HAP-1 (cell line): Measurements from ENCODE around the gene GYG2.

Source experiments
- DNase-seq, 2 experiments: peaks; one replicate each; pipeline ENCODE4 v3.0.0-alpha.2; 2016 to 2020; ENCODE audit warnings: low spot score in 2 of 2
- H3K27me3 ChIP-seq: fragments of 250-450 bp; sonication (Bioruptor Pico); 2 replicates; pipeline ENCODE4 v1.5.1; 2020; ENCODE audit warnings: low read depth, mild to moderate bottlenecking, moderate library complexity
- H3K36me3 ChIP-seq: fragments of 250-450 bp; sonication (Bioruptor Pico); replicated peaks from 2 replicates; pipeline ENCODE4 v1.5.1; 2020; ENCODE audit warnings: mild to moderate bottlenecking
- H3K4me1 ChIP-seq: fragments of 250-450 bp; sonication (Bioruptor Pico); 2 replicates; pipeline ENCODE4 v1.5.1; 2020; ENCODE audit warnings: mild to moderate bottlenecking
- H3K4me3 ChIP-seq: fragments of 250-450 bp; sonication (Bioruptor Pico); 2 replicates; pipeline ENCODE4 v1.5.1; 2020; ENCODE audit warnings: mild to moderate bottlenecking, moderate library complexity
- H3K9me3 ChIP-seq: fragments of 250-450 bp; sonication (Bioruptor Pico); 2 replicates; pipeline ENCODE4 v1.5.1; 2020; ENCODE audit warnings: mild to moderate bottlenecking, moderate library complexity
- in situ Hi-C: fragments of 300-500 bp; cut with MboI; formaldehyde crosslinking; loops from 3 replicates; pipeline ENCODE4 v1.14.3; 2020; ENCODE audit warnings: low sequenced_read_pairs, inconsistent platforms, mixed read lengths

Gene GYG2

DNA sequence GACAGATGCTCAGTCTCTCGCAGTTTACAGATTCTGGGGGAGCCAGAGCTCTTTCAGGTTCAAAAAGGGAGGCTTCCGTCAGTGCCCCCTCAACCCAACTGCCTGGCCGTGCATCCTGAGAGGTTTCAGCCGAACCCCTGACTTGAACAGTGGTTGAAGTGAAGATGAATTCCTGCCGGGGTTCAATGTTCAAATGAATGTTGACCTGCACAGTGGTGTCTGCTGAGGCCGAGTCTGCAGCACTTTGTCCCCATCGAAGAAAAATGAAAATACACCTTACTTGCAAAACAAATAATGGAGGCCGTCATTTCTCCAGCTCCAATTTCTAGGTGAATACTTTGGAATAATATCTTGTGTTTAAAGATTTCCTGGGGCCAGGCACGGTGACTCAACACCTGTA lies 33.7 kb downstream of the GYG2 start:
- no peak for DNase-seq
- H3K9me3 ChIP-seq = no peaks in the 10 kb centered on the region
- H3K4me3 ChIP-seq = no peak overlapping the region
- no peaks in the 10 kb centered on the region for H3K27me3 ChIP-seq
- in situ Hi-C loops = no loop called here
- peaks cover 16% of the 10 kb centered on the region for H3K36me3 ChIP-seq
- H3K4me1 ChIP-seq = no peaks in the 10 kb centered on the region

DNA sequence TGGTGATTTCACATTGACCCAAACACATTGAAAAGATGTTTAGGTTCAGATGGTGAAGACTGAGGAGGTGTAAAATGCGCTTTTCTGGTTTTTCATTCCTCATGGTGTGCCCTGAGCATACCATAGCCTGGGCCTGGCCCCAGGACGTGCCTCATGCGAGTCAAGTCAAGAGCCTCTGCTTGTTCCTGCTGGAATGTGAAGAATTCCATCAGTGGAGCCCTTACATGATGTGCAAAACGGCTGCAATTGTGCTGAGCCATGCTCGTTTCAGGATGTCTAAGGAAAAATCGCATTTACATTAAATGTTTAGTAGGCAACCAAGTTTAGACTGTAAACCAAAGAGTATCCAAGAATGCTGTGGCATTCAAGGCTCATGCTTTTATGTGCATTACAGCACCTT lies 34.9 kb downstream of the GYG2 start:
- Histone ChIP-seq H3K9me3 (no peaks in the 10 kb centered on the region), H3K4me1 (no peaks in the 10 kb centered on the region), H3K36me3 (peaks cover 16% of the 10 kb centered on the region), H3K4me3 (no peak overlapping the region), H3K27me3 (no peaks in the 10 kb centered on the region)
- in situ Hi-C loops = no loop called here
- DNase-seq = no peak

- Histone ChIP-seq H3K9me3 (no peaks in the 10 kb centered on the region), H3K36me3 (peaks cover 3% of the 10 kb centered on the region), H3K4me3 (no peak overlapping the region), H3K27me3 (no peaks in the 10 kb centered on the region), H3K4me1 (no peaks in the 10 kb centered on the region)
- no peak for DNase-seq
- in situ Hi-C loops = no loop called here
Measured at GRCh38 chrX:2867206-2867605, 38.5 kb downstream of the GYG2 start.

DNA sequence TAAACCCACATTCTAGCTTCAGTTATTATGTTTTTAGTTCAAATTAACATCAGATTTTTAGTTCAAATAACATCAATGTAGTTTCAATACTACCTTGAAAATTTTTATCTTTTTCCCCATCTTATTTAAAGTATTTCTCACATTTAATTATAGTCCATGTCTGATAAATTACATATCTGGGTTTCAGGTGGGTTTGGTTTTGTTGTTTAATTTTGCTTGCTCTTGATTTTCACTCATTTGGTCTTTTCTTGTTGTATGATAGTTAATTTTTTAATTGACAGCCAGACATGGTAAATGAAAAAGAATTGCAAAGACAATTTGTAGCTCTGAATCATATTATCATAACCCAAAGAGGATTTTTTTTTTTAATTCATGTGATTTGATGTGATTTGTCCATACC lies 41.9 kb downstream of the GYG2 start:
- DNase-seq = no peak
- Histone ChIP-seq H3K36me3 (no peaks in the 10 kb centered on the region), H3K4me3 (no peak overlapping the region), H3K4me1 (no peaks in the 10 kb centered on the region), H3K9me3 (no peaks in the 10 kb centered on the region), H3K27me3 (no peaks in the 10 kb centered on the region)
- in situ Hi-C loops = no loop called here

DNA sequence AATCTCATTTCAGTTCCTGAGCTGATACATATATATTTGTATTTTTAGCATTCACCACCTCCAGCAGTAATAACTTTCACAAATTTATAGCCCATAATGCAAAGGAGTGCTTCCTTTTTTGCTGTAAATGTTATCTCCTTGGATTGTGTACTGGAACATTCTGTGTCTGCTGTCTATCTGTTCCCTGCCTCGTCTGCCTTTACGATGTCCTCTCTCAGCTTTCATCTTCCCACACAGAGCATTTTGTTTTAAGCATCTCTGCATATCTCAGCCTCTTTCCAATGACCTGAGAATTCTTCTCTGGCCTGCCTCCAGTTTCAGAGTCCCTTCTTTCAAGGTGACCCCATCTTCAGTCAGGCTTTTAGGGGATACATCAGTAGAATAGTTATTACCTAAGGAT lies 43.1 kb downstream of the GYG2 start:
- in situ Hi-C loops = no loop called here
- no peaks in the 10 kb centered on the region for H3K9me3 ChIP-seq
- no peaks in the 10 kb centered on the region for H3K27me3 ChIP-seq
- H3K4me1 ChIP-seq = no peaks in the 10 kb centered on the region
- DNase-seq = no peak
- H3K4me3 ChIP-seq = no peak overlapping the region
- H3K36me3 ChIP-seq = no peaks in the 10 kb centered on the region

DNA sequence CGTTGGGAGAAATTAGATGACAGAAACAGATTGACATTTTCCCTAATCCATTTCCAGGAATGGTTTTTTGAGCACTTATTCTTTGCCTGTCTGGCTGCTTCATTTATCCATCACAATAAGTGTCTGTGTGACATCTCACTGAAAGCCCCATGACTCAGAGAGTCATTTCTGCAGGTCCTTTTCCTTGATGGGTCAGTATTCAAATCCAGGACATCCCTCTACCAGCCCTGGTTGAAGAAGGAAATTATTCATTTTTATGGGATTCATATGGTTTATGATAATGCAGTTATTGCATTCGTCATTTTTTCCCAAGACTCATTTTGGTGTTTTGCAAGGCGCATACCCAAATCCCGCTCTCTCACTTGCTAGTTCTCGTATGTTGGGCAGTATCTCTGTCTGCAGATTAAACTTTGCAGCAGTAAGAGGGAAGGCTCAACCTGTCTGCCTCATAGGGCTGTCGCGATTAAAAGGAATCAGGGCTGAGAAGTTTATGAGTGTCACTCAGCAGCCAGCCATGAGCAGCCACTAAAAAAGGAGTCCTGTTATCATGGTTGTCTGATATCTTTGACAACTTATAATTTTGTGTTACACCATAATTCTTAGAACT lies 44.0 kb downstream of the GYG2 start:
- Histone ChIP-seq H3K9me3 (no peaks in the 10 kb centered on the region), H3K4me3 (no peak overlapping the region), H3K4me1 (no peaks in the 10 kb centered on the region), H3K36me3 (no peaks in the 10 kb centered on the region), H3K27me3 (no peaks in the 10 kb centered on the region)
- DNase-seq = no peak
- in situ Hi-C loops = no loop called here

DNA sequence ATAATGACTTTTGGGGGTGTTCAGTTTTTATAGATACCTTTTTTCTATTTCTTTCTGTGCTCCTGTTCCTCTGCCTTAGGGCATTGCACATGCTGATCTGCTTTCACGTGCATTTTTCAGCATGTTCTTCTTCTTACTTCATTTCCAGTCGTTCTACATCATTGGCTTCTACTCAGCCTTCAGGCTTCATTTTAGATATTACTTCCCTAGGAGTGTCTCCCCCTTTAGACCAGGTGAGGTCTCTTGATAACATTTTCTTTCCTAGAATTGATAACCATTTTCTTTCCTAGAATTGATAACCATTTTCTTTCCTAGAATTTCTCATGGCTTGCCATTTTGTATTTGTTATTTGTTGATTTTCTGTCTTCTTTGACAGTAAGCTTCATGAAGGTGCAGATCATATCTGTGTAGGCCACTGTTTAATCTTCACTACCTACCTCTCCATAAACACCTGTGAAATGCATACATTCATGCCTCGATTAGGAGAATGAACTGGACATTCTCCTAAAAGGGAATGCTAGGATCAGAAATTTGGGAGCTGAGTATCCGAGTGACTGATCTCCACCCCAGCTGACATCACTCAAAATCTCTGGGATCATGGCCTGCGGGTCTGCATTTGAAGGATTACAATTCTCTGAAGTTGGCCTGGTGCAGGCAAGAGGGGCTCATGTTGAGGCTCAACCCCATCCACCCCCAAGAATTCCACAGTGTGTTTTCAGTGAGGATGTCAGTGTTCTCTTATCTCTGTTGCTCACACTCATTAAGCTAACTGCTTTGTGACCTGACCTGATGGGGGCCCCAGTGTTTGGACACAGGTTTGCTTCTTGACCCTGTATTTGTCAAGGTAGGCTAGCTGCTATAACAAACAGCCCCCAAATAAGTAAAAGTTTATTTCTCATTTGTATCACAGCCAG lies 45.7 kb downstream of the GYG2 start:
- H3K4me3 ChIP-seq = no peak overlapping the region
- in situ Hi-C loops = loop anchor here (25.0 kb wide), 1 partner anchor 763 kb away; no protein-coding TSS in a partner anchor
- no peaks in the 10 kb centered on the region for H3K9me3 ChIP-seq
- H3K36me3 ChIP-seq = no peaks in the 10 kb centered on the region
- DNase-seq = no peak
- H3K27me3 ChIP-seq = no peaks in the 10 kb centered on the region
- H3K4me1 ChIP-seq = no peaks in the 10 kb centered on the region

- Histone ChIP-seq H3K27me3 (no peaks in the 10 kb centered on the region), H3K4me1 (no peaks in the 10 kb centered on the region), H3K9me3 (no peaks in the 10 kb centered on the region), H3K4me3 (no peak overlapping the region), H3K36me3 (no peaks in the 10 kb centered on the region)
- in situ Hi-C loops = loop anchor here (25.0 kb wide), 1 partner anchor 762 kb away; no protein-coding TSS in a partner anchor
- no peak for DNase-seq
Measured at GRCh38 chrX:2875136-2875481, 46.4 kb downstream of the GYG2 start.

DNA sequence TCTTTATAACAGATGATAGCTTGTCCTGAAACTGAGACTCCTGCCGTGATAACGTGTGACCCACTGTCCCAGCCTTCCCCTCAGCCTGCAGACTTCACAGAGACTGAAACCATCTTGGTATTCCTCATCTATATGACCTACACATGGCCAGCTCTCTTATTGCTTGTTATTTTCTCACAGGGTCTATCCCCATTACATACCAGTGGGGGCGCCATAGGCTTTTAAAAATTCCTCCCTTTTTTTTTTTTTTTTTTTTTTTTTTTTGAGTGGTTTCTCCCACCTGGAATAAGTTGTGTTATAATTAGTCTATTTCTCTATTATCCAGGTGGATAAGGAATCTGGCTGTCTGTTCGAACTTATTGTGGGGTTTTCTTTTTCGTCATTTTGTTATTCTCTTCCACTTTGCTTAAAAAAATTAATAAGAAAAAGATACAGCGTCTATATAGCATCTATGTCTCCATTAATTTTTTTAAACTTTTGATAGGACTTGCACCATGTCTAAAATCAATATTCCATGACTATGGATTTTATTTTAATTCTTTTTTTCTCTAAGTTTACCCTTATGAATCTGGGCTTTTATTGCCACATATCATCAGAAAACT lies 47.2 kb downstream of the GYG2 start:
- in situ Hi-C loops = loop anchor here (25.0 kb wide), 1 partner anchor 761 kb away; no protein-coding TSS in a partner anchor
- H3K4me3 ChIP-seq = no peak overlapping the region
- peak; percentile 36 to 46 for DNase-seq
- no peaks in the 10 kb centered on the region for H3K4me1 ChIP-seq
- H3K9me3 ChIP-seq = no peaks in the 10 kb centered on the region
- no peaks in the 10 kb centered on the region for H3K36me3 ChIP-seq
- H3K27me3 ChIP-seq = no peaks in the 10 kb centered on the region

DNA sequence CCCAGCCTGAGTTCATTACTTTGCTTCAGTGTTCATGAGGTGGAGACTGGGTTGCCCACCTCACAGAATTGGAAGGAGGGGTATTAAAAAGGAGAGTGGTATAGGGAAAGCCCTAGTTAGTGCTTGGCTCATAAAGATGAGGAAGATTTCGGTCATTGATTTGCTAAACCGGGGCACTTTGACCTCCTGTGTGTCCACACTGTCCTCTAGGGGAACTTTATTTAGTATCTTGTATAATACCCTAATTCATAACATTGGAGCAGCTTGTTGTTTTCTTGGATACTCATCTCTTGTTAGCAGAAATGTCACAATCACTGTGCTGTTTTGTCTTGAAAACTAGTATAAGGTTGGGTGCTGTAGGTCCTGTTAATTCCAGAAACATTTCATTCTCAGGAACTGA lies 49.8 kb downstream of the GYG2 start:
- Histone ChIP-seq H3K4me1 (no peaks in the 10 kb centered on the region), H3K4me3 (no peak overlapping the region), H3K36me3 (no peaks in the 10 kb centered on the region), H3K9me3 (no peaks in the 10 kb centered on the region), H3K27me3 (no peaks in the 10 kb centered on the region)
- no peak for DNase-seq
- in situ Hi-C loops = loop anchor here (25.0 kb wide), 1 partner anchor 759 kb away; no protein-coding TSS in a partner anchor

GRCh38 chrX:2879670-2880069 lies 50.9 kb downstream of the GYG2 start:
- no peak for DNase-seq
- in situ Hi-C loops = loop anchor here (25.0 kb wide), 1 partner anchor 758 kb away; no protein-coding TSS in a partner anchor

DNA sequence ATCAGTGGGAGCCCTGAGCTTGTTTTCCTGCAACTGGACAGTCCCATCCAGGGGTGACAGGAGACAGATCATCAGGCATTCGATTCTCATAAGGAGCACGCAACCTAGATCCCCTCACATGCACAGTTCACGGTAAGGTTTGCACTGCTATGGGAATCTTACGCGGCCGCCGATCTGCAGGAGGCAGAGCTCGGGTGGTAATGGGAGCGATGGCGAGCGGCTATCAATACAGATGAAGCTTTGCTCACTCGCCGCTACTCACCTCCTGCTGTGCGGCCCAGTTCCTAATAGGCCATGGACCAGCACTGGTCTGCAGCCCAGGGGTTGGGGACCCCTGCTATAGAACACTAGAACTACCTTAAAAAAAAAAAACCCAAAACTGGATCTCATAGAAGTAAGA lies 55.0 kb downstream of the GYG2 start:
- no peak overlapping the region for H3K4me3 ChIP-seq
- peaks cover 7% of the 10 kb centered on the region for H3K4me1 ChIP-seq
- no peaks in the 10 kb centered on the region for H3K27me3 ChIP-seq
- H3K36me3 ChIP-seq = no peaks in the 10 kb centered on the region
- in situ Hi-C loops = loop anchor here (25.0 kb wide), 1 partner anchor 754 kb away; no protein-coding TSS in a partner anchor
- H3K9me3 ChIP-seq = no peaks in the 10 kb centered on the region
- DNase-seq = no peak

More at GRCh38 chrX:2879670-2880069, 50.9 kb downstream of the GYG2 start:
- Histone ChIP-seq H3K9me3 (no peaks in the 10 kb centered on the region), H3K36me3 (no peaks in the 10 kb centered on the region), H3K4me3 (no peak overlapping the region), H3K4me1 (no peaks in the 10 kb centered on the region), H3K27me3 (no peaks in the 10 kb centered on the region)

DNA sequence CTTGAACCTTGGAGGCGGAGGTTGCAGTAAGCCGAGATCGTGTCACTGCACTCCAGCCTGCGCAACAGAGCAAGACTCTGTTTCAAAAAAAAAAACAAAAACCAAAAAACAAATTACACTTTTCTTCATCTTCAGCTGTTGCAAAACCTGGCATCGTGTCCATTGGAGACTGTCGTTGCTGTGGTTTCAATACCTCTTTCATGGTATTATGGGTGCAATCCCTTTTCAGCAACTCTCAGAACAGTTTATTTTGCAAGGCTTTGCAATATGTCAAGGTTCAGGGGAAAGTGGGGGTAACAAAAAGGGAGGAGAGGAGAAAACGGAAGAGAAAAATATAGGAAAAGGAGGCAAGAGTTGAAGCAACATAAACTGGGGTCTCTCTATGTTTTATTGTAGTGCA lies 59.6 kb downstream of the GYG2 start:
- no peak for DNase-seq
- Histone ChIP-seq H3K4me3 (no peak overlapping the region), H3K9me3 (no peaks in the 10 kb centered on the region), H3K27me3 (no peaks in the 10 kb centered on the region), H3K4me1 (peaks cover 11% of the 10 kb centered on the region), H3K36me3 (no peaks in the 10 kb centered on the region)
- in situ Hi-C loops = loop anchor here (25.0 kb wide), 1 partner anchor 749 kb away; no protein-coding TSS in a partner anchor
